MM.1S (cell line): ENCODE results near the gene FAT4.

Source experiments
- CTCF ChIP-seq: fragments of 300-600 bp; sonication (generic); IDR thresholded peaks from 2 replicates; pipeline ENCODE4 v1.5.1; 2016; ENCODE audit warnings: antibody characterized with exemption, low read length, mixed read lengths
- EZH2 ChIP-seq: fragments of 300-600 bp; sonication (generic); optimal IDR thresholded peaks from 2 replicates; pipeline ENCODE3; 2017; ENCODE audit warnings: low read depth, mild to moderate bottlenecking, antibody characterized with exemption, low read length, mixed read lengths

- TF ChIP-seq CTCF (no peak), EZH2 (no peak)
Observed at GRCh38 chr4:125344198-125344597, 29.4 kb downstream of the FAT4 start.
